ENCODE measurements around the gene MPP2.

- no peak for TF ChIP-seq CTCF (IDR thresholded peaks at IDR 0.05; ENCODE audit: insufficient read depth, low read length, poor library complexity, severe bottlenecking)
- TF ChIP-seq EZH2phosphoT487 (conservative IDR thresholded peaks at IDR 0.05; ENCODE audit: low read length) = no peak
These were observed 5.4 kb upstream of the MPP2 start for GRCh38 chr17:43912635-43913304.
